OCI-LY7 (cell line): ENCODE results near the gene DIP2C. TPM values are rescaled to one million over a fixed set of nuclear protein-coding genes. Genes with fewer than 3 reads are reported as not detected.
"Not testable (repeated sequence)": the region's sequence is repeated elsewhere in the genome, so short reads cannot be mapped to it uniquely, and the experiment has no call there.

Source experiments
- BruUV-seq: library from RNA; stranded (reverse); fragments of 400-500 nt; replicated peaks from 2 replicates; lab custom pipeline; 2021; lab: Mats Ljungman, UMichigan
- CTCF ChIA-PET: fragments of 300-600 bp; sonication (Branson Sonifier 250); formaldehyde crosslinking; loops from one replicate; lab custom pipeline; 2022; ENCODE audit warnings: antibody characterized with exemption; ENCODE audit not compliant: unreplicated experiment; lab: Charles Lee
- POLR2A ChIA-PET: fragments of 300-600 bp; sonication (Branson Sonifier 250); formaldehyde crosslinking; loops from one replicate; lab custom pipeline; 2022; ENCODE audit warnings: antibody characterized with exemption; lab: Charles Lee
- DNase-seq: peaks from one replicate; pipeline ENCODE4 v3.0.0-alpha.2; 2015; ENCODE audit warnings: low spot score
- H2AFZ ChIP-seq: fragments of 200-600 bp; sonication (generic), shearing (Covaris generic); 2 replicates; pipeline ENCODE4 v1.6.1; 2014; ENCODE audit warnings: mild to moderate bottlenecking, antibody characterized with exemption, low read length, moderate library complexity
- H3K27ac ChIP-seq: fragments of 200-600 bp; sonication (generic); 2 replicates; pipeline ENCODE4 v1.5.1; 2014; ENCODE audit warnings: mixed run types, low read depth, mild to moderate bottlenecking, moderate library complexity, low read length, inconsistent platforms; ENCODE audit not compliant: poor library complexity, severe bottlenecking
- H3K36me3 ChIP-seq: fragments of 200-600 bp; sonication (generic); 2 replicates; pipeline ENCODE4 v1.6.1; 2014; ENCODE audit warnings: mild to moderate bottlenecking, antibody characterized with exemption, low read length, moderate library complexity, mixed read lengths; ENCODE audit not compliant: insufficient read depth
- H3K4me1 ChIP-seq: fragments of 200-600 bp; sonication (generic); 2 replicates; pipeline ENCODE4 v1.5.1; 2014; ENCODE audit warnings: mild to moderate bottlenecking, low read length; ENCODE audit not compliant: insufficient read depth, poor library complexity, severe bottlenecking
- H3K4me2 ChIP-seq: fragments of 200-600 bp; sonication (generic); 2 replicates; pipeline ENCODE4 v1.6.1; 2014; ENCODE audit warnings: mild to moderate bottlenecking, low read length
- H3K4me3 ChIP-seq: fragments of 200-600 bp; sonication (generic); 2 replicates; pipeline ENCODE4 v1.5.1; 2014; ENCODE audit warnings: mild to moderate bottlenecking, low read depth, low read length; ENCODE audit not compliant: poor library complexity, severe bottlenecking
- H3K79me2 ChIP-seq: fragments of 200-600 bp; sonication (generic); 2 replicates; pipeline ENCODE4 v1.6.1; 2016; ENCODE audit warnings: low read depth, mild to moderate bottlenecking, low read length, moderate library complexity, mixed read lengths; ENCODE audit not compliant: insufficient read depth
- H3K9me2 ChIP-seq: fragments of 200-600 bp; sonication (generic); 2 replicates; pipeline ENCODE4 v1.6.1; 2016; ENCODE audit warnings: mild to moderate bottlenecking, low read length, mixed read lengths; ENCODE audit not compliant: insufficient read depth
- H3K9me3 ChIP-seq: fragments of 200-600 bp; sonication (generic); 2 replicates; pipeline ENCODE4 v1.6.1; 2014; ENCODE audit warnings: mild to moderate bottlenecking, mixed run types, low read length, mixed read lengths
- H4K20me1 ChIP-seq: fragments of 200-600 bp; sonication (generic); 2 replicates; pipeline ENCODE4 v1.6.1; 2014; ENCODE audit warnings: mild to moderate bottlenecking, antibody characterized with exemption, low read length, moderate library complexity, mixed read lengths; ENCODE audit not compliant: insufficient read depth
- EZH2phosphoT487 ChIP-seq: fragments of 200-600 bp; sonication (generic); IDR thresholded peaks from 2 replicates; pipeline ENCODE4 v1.6.1; 2018; ENCODE audit warnings: low read depth, borderline replicate concordance, mild to moderate bottlenecking, mixed run types, antibody characterized with exemption, low read length, moderate library complexity, mixed read lengths
- intact Hi-C: fragments of 100-400 bp; cut with micrococcal nuclease; formaldehyde crosslinking; loops from one replicate; pipeline ENCODE4 v1.10.0; 2022; ENCODE audit not compliant: unreplicated experiment
- total RNA-seq, 2 experiments: library from RNA; depleted of rRNA in 1 of 2; stranded (reverse); fragments of >200 nt in 1 of 2; shearing (Covaris generic) in 1 of 2; gene quantifications; 2 replicates each; pipeline ENCODE4 v1.2.3, GENCODE V29; 2014 to 2022
- TF ChIP-seq, protein P1 (sequence below): fragments of 200-600 bp; sonication (generic); conservative IDR thresholded peaks from 2 replicates; pipeline ENCODE4 v1.5.1; 2014; ENCODE audit warnings: mild to moderate bottlenecking, antibody characterized with exemption, low read length, moderate library complexity, mixed read lengths

DIP2C gene
- total RNA-seq, 2 experiments from 2014 or later = 10.9 to 29.5 TPM

DNA sequence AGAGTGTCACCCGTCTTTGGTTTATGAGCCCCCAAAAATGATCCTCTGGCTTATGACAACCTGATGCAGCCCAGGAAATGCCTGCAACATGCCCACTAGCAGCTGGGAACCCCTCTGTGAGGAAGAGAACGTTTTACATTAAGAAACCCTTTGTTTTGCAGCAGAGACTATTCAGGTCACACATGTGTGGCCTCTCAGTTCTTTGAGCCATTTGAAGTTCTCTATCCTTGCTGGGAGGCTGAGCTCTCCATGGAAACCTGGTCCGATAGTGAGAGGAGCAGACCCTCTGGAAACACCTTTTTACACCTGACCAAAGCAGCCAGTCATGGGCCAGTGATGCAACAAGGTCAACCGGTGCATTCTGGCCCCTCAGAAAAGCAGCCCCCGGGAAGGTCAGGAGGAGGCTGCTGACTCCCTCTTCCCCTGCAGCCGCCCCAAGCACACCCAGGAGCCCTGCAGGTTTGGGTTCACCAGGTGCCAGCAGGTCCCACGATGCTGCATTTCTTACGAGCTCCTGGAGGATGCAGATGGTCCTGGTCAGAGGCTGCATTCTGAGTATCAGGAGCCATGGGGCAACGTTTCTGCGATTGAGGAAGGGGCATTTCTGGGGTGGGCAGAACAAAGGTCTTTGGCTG, 419.9 kb downstream of the DIP2C start:
- Histone ChIP-seq H3K4me3 (no peak overlapping the region), H3K4me1 (peaks cover 42% of the 10 kb centered on the region), H3K9me3 (no peaks in the 10 kb centered on the region), H3K79me2 (no peaks in the 10 kb centered on the region), H4K20me1 (no peaks in the 10 kb centered on the region), H3K27ac (no peak overlapping the region), H3K36me3 (no peaks in the 10 kb centered on the region), H3K4me2 (no peak overlapping the region), H2AFZ (no peak overlapping the region), H3K9me2 (no peaks in the 10 kb centered on the region)
- intact Hi-C loops = no loop called here
- no peak for DNase-seq
- TF ChIP-seq EZH2phosphoT487 = no peak
- TF ChIP-seq, protein P1, sequence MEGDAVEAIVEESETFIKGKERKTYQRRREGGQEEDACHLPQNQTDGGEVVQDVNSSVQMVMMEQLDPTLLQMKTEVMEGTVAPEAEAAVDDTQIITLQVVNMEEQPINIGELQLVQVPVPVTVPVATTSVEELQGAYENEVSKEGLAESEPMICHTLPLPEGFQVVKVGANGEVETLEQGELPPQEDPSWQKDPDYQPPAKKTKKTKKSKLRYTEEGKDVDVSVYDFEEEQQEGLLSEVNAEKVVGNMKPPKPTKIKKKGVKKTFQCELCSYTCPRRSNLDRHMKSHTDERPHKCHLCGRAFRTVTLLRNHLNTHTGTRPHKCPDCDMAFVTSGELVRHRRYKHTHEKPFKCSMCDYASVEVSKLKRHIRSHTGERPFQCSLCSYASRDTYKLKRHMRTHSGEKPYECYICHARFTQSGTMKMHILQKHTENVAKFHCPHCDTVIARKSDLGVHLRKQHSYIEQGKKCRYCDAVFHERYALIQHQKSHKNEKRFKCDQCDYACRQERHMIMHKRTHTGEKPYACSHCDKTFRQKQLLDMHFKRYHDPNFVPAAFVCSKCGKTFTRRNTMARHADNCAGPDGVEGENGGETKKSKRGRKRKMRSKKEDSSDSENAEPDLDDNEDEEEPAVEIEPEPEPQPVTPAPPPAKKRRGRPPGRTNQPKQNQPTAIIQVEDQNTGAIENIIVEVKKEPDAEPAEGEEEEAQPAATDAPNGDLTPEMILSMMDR = no peak
- ChIA-PET POLR2A (interaction anchor here (0.6 to 0.9 kb wide), 2 partner anchors 12 to 37 kb away, joined by 3 read pairs; no protein-coding TSS in a partner anchor), CTCF (interaction anchor here (0.6 kb wide), 1 partner anchor 37 kb away, joined by 3 read pairs; no protein-coding TSS in a partner anchor)
- no TSS peak for BruUV-seq

DNA sequence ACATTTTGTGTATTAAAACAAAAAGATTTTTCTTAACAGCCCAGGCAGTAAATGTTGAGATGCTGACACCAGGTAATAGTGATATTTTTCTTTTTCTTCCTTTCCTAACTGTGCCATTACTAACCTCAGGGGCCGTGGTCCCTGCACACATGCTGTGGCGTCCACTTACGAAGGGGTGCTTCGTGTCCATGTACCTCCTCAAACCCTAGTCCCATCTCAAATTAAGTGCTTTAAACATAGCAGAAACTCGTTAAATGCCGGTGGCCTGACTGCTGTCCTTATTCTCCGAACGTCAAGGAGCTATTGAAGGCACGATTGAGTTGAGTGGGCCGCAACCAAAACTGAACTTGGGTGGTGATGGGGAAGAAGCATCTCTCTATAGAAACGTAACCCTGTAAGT, 421.8 kb downstream of the DIP2C start:
- CTCF ChIA-PET = no interaction called here
- TF ChIP-seq, protein P1 = no peak
- TF ChIP-seq EZH2phosphoT487 = no peak
- no TSS peak for BruUV-seq
- intact Hi-C loops = no loop called here
- Histone ChIP-seq H3K4me1 (peaks cover 51% of the 10 kb centered on the region), H2AFZ (no peak overlapping the region), H3K27ac (no peak overlapping the region), H3K4me3 (no peak overlapping the region), H3K4me2 (no peak overlapping the region), H3K79me2 (no peaks in the 10 kb centered on the region), H3K9me2 (no peaks in the 10 kb centered on the region), H4K20me1 (no peaks in the 10 kb centered on the region), H3K36me3 (no peaks in the 10 kb centered on the region), H3K9me3 (no peaks in the 10 kb centered on the region)
- no peak for DNase-seq
- POLR2A ChIA-PET = no interaction called here

DNA sequence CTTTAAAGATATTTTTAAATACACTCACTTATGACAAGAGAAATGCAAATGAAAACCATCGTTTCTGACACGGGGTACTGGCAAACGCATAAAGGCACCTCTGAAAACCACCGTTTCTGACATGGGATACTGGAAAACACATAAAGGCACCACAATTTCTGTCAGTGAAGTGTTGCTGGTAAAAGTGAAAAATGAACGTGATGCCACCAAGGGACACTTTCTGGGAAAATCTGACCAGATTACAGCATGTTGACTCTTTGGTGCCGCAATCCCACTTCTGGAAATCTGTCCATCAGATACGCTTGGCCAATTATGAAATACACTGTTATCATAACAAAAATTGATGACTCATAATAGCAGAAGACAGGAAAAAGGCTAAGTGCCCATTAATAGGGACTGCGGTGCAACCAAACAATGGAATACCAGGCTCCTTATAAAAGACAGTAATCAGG, 422.5 kb downstream of the DIP2C start:
- H3K9me2 ChIP-seq = no peaks in the 10 kb centered on the region
- H4K20me1 ChIP-seq = no peaks in the 10 kb centered on the region
- no peaks in the 10 kb centered on the region for H3K9me3 ChIP-seq
- ChIA-PET POLR2A (no interaction called here), CTCF (no interaction called here)
- peak overlapping the region; percentile 56 for H3K4me2 ChIP-seq
- DNase-seq = peak; percentile 10
- no TSS peak for BruUV-seq
- TF ChIP-seq, protein P1 = no peak
- no peak for TF ChIP-seq EZH2phosphoT487
- peaks cover 58% of the 10 kb centered on the region for H3K4me1 ChIP-seq
- no peaks in the 10 kb centered on the region for H3K36me3 ChIP-seq
- no peaks in the 10 kb centered on the region for H3K79me2 ChIP-seq
- no peak overlapping the region for H3K4me3 ChIP-seq
- peak overlapping the region; percentile 55; the same call in 1 of the 2 replicates for H2AFZ ChIP-seq
- H3K27ac ChIP-seq = no peak overlapping the region
- intact Hi-C loops = no loop called here

DNA sequence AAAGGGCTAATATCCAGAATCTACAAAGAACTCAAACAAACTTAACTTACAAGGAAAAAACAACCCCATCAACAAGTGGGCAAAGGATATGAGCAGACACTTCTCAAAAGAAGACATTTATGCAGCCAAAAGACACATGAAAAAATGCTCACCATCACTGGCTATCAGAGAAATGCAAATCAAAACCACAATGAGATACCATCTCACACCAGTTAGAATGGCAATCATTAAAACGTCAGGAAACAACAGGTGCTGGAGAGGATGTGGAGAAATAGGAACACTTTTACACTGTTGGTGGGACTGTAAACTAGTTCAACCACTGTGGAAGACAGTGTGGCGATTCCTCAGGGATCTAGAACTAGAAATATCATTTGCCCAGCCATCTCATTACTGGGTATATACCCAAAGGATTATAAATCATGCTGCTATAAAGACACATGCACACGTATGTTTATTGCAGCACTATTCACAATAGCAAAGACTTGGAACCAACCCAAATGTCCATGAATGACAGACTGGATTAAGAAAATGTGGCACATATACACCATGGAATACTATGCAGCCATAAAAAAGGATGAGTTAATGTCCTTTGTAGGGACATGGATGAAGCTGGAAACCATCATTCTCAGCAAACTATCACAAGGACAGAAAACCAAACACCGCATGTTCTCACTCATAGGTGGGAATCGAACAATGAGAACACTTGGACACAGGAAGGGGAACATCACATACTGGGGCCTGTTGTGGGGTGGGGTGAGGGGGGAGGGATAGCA, 423.5 kb downstream of the DIP2C start:
- Histone ChIP-seq H3K4me2 (peak overlapping the region; percentile 44), H3K27ac (peak overlapping the region; percentile 55), H3K4me1 (peaks cover 58% of the 10 kb centered on the region)
- H3K9me3 ChIP-seq, CTCF ChIA-PET, H4K20me1 ChIP-seq, BruUV-seq, H3K79me2 ChIP-seq, DNase-seq, H3K36me3 ChIP-seq, H3K9me2 ChIP-seq, intact Hi-C loops, POLR2A ChIA-PET, H3K4me3 ChIP-seq, H2AFZ ChIP-seq: not testable (repeated sequence)
